Natural killer cell (primary cell): Measurements from ENCODE around the gene RAB3C. TPM values are rescaled to one million over a fixed set of nuclear protein-coding genes. Genes with fewer than 3 reads are reported as not detected.

Experiments used
- ATAC-seq, 3 donors: fragments of 150-1000 bp in 2 of 3; fragments of 200-7000 bp in 1 of 3; cut with Tn5 transposase; 1 replicate in 1 of 3; 2 replicates in 2 of 3; pipeline ENCODE4 v1.10.0; 2021; ENCODE audit warnings: mild to moderate bottlenecking in 2 of 3, moderate library complexity in 2 of 3
- DNase-seq, 2 donors: peaks; one replicate each; pipeline versions ENCODE4 v3.0.0 to v3.0.0-alpha.2; 2013 to 2021; ENCODE audit warnings: mixed read lengths in 1 of 2
- H3K27ac ChIP-seq: one replicate; pipeline ENCODE4 v1.5.1; 2013; ENCODE audit warnings: mild to moderate bottlenecking, low read length
- H3K27me3 ChIP-seq: one replicate; pipeline ENCODE4 v1.6.1; 2013; ENCODE audit warnings: low read length; ENCODE audit not compliant: control insufficient read depth, insufficient read depth
- H3K36me3 ChIP-seq: one replicate; pipeline ENCODE4 v1.6.1; 2013; ENCODE audit warnings: low read length; ENCODE audit not compliant: control insufficient read depth, insufficient read depth
- H3K4me1 ChIP-seq: one replicate; pipeline ENCODE4 v1.6.1; 2013; ENCODE audit warnings: low read length; ENCODE audit not compliant: control insufficient read depth, insufficient read depth
- H3K4me3 ChIP-seq: one replicate; pipeline ENCODE4 v1.5.1; 2013; ENCODE audit warnings: low read length
- H3K9me3 ChIP-seq: one replicate; pipeline ENCODE4 v1.6.1; 2013; ENCODE audit warnings: low read length; ENCODE audit not compliant: control insufficient read depth, insufficient read depth
- H3K27ac Mint-ChIP-seq, 2 donors: one replicate each; pipeline ENCODE4 v1.8.0; 2022; ENCODE audit warnings: mild to moderate bottlenecking in 2 of 2, mixed read lengths in 2 of 2, moderate library complexity in 1 of 2
- H3K27me3 Mint-ChIP-seq, 2 donors: one replicate each; pipeline ENCODE4 v1.8.0; 2022; ENCODE audit warnings: low read depth in 2 of 2, mixed read lengths in 2 of 2
- H3K36me3 Mint-ChIP-seq: one replicate; pipeline ENCODE4 v1.8.0; 2022; ENCODE audit warnings: mixed read lengths
- H3K4me1 Mint-ChIP-seq, 2 donors: one replicate each; pipeline ENCODE4 v1.8.0; 2022; ENCODE audit warnings: mixed read lengths in 2 of 2
- H3K4me3 Mint-ChIP-seq: one replicate; pipeline ENCODE4 v1.8.0; 2022; ENCODE audit warnings: mild to moderate bottlenecking, moderate library complexity, mixed read lengths
- H3K9me3 Mint-ChIP-seq, 2 donors: one replicate each; pipeline ENCODE4 v1.8.0; 2022; ENCODE audit warnings: mixed read lengths in 2 of 2
- CTCF ChIP-seq: fragments of 200-600 bp; IDR thresholded peaks from one replicate; pipeline ENCODE4 v1.8.0; 2022; ENCODE audit warnings: antibody characterized with exemption
- WGBS: methylation state at CpG from one replicate; pipeline ENCODE4 v1.1.7; 2013; ENCODE audit warnings: missing lambda C conversion rate; ENCODE audit not compliant: insufficient coverage; 5-methylcytosine and 5-hydroxymethylcytosine counted together
- intact Hi-C: fragments of 100-400 bp; cut with micrococcal nuclease; formaldehyde crosslinking; loops from one replicate; pipeline ENCODE4 v1.14.2; 2022
- total RNA-seq, 4 donors: library from RNA; stranded (reverse); fragments of 120-200 nt in 1 of 4; gene quantifications; one replicate each; pipeline versions ENCODE4 v1.2.3 to v1.2.4, GENCODE V29; 2013 to 2022

The RAB3C gene
- total RNA-seq, 3 donors from 2014 or later (not counting 1 experiment from before 2014, with no cell fraction given), result 0.05 TPM; not detected in 2

GRCh38 chr5:58872670-58873273 is 289.9 kb downstream of the RAB3C start:
- Mint-ChIP-seq H3K36me3 (no peaks in the 10 kb centered on the region), H3K27me3 (peaks cover 15 to 34% of the 10 kb centered on the region in 2 donors), H3K4me1 (no peaks in the 10 kb centered on the region), H3K4me3 (no peak overlapping the region), H3K27ac (no peak overlapping the region), H3K9me3 (no peaks in the 10 kb centered on the region)
- WGBS, result 97% methylated on average over 4 of the region's 5 CpGs
- no peak overlapping the region for H3K27ac ChIP-seq
- H3K4me1 ChIP-seq, result no peaks in the 10 kb centered on the region
- H3K9me3 ChIP-seq, result no peaks in the 10 kb centered on the region
- no peak for ATAC-seq
- TF ChIP-seq CTCF, result no peak
- intact Hi-C loops, result loop anchor here (5.0 kb wide), 2 partner anchors 300 to 930 kb away; no protein-coding TSS in a partner anchor
- H3K4me3 ChIP-seq, result no peak overlapping the region
- no peak for DNase-seq
- no peaks in the 10 kb centered on the region for H3K36me3 ChIP-seq
- H3K27me3 ChIP-seq, result no peaks in the 10 kb centered on the region

- intact Hi-C loops, result no loop called here
- 90% methylated on average over 1 of the region's 3 CpGs for WGBS
- no peaks in the 10 kb centered on the region for H3K9me3 Mint-ChIP-seq
These were observed 292.7 kb downstream of the RAB3C start for GRCh38 chr5:58875599-58875998.

GRCh38 chr5:58885260-58885659 is 302.4 kb downstream of the RAB3C start:
- Mint-ChIP-seq H3K27ac (no peak overlapping the region), H3K9me3 (no peaks in the 10 kb centered on the region), H3K4me1 (peaks cover 9 to 12% of the 10 kb centered on the region in 2 donors), H3K4me3 (no peak overlapping the region), H3K36me3 (no peaks in the 10 kb centered on the region), H3K27me3 (peaks cover 3 to 5% of the 10 kb centered on the region in 2 donors)
- Histone ChIP-seq H3K4me1 (peaks cover 3% of the 10 kb centered on the region), H3K27ac (no peak overlapping the region), H3K9me3 (no peaks in the 10 kb centered on the region), H3K4me3 (no peak overlapping the region), H3K36me3 (no peaks in the 10 kb centered on the region), H3K27me3 (no peaks in the 10 kb centered on the region)
- ATAC-seq (no peak), DNase-seq (no peak)
- TF ChIP-seq CTCF, result no peak
- intact Hi-C loops, result loop anchor here (5.0 kb wide), 2 partner anchors 122 to 482 kb away; no protein-coding TSS in a partner anchor
- WGBS, result 53% methylated on average over 1 of the region's 2 CpGs

More at GRCh38 chr5:58875599-58875998, 292.7 kb downstream of the RAB3C start:
- Histone ChIP-seq H3K36me3 (no peaks in the 10 kb centered on the region), H3K4me3 (no peak overlapping the region), H3K9me3 (no peaks in the 10 kb centered on the region), H3K27ac (no peak overlapping the region), H3K4me1 (no peaks in the 10 kb centered on the region), H3K27me3 (no peaks in the 10 kb centered on the region)
- no peak for TF ChIP-seq CTCF
- no peaks in the 10 kb centered on the region for H3K4me1 Mint-ChIP-seq
- DNase-seq, result no peak
- H3K27ac Mint-ChIP-seq, result no peak overlapping the region
- peaks cover 12 to 34% of the 10 kb centered on the region in 2 donors for H3K27me3 Mint-ChIP-seq
- H3K36me3 Mint-ChIP-seq, result no peaks in the 10 kb centered on the region
- no peak for ATAC-seq
- H3K4me3 Mint-ChIP-seq, result no peak overlapping the region
